GM18499 (cell line): Measurements from ENCODE around the gene MND1.
"Not testable (repeated sequence)": the region's sequence is repeated elsewhere in the genome, so short reads cannot be mapped to it uniquely, and the experiment has no call there.

ENCODE experiments used
- ATAC-seq: cut with Tn5 transposase; IDR thresholded peaks from one replicate; pipeline ENCODE4 v1.9.1; 2021; ENCODE audit warnings: moderate number of reproducible peaks; ENCODE audit not compliant: insufficient read depth, unreplicated experiment

Gene MND1

DNA sequence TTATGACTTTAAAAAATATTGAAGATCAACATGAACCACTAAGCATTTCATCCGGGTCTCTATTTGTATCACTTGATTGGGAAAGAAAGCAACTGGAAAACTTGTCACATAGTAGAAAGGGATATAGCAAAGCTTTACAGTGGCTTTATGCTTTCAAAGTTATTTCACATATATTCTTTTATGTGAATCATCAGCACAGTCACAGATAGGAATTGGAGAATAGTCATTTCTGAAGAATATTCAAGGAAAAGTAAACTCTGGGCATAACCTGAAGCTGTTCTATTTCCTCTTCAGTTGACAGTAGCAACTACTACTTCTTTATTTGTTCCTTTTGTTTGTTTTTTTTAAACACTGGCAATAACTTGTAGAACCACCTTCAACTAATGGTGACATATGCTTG lies 50.5 kb downstream of the MND1 start:
- ATAC-seq = no peak

DNA sequence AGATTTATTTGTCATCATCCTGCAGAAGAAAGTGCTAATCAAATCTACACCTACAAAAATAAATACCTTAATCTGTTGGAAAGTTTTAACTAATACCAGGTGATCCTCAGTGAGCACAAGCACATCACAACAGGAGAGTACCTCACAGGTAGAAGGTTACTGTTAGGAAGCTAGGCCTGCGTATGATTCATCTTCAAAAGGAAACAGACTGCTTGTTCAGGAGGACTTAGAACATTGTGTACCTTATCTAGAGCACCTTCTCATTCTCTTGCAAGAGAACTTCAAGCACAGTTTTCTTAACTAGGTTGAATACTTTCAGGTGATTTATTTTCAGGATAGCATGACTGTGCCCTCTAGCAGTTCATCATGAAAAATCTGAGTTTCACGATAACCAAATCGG lies 54.2 kb downstream of the MND1 start:
- ATAC-seq = no peak

DNA sequence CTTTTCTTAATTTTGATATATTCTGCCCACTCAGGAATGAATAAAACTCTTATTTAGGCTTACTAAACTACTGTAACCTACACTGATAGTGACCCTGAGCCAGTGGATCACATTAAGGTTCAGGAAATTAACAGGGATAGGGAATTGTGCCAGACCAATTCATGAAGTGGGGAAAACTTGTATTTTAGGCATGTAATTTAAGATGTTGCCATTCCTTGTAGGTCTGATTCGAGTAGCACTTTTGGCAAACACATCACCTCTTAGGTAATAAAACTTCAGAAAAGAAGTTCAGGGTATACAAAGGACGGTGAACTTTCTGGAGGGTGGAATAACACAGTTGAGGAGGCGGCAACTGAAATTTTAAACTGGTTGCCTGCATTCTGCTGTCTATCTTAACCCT lies 54.9 kb downstream of the MND1 start:
- ATAC-seq = no peak

DNA sequence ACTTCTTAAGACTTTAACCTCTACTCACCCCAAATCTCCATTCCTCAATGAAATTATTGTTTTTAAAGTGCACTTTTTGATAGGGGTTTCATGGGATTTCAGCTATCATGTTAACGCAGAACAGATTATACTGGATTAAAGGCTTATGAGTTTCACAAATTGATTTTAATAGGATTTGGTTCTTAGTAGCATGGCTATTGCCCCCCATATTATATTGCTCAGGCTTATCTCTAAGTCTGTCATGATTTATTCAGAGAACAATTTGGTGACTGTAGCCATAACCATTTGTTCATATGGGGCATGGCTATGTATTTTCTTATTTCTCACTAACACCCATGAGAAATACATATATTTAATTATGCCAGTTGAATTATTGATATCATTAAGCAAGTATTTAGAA lies 57.0 kb downstream of the MND1 start:
- no peak for ATAC-seq

DNA sequence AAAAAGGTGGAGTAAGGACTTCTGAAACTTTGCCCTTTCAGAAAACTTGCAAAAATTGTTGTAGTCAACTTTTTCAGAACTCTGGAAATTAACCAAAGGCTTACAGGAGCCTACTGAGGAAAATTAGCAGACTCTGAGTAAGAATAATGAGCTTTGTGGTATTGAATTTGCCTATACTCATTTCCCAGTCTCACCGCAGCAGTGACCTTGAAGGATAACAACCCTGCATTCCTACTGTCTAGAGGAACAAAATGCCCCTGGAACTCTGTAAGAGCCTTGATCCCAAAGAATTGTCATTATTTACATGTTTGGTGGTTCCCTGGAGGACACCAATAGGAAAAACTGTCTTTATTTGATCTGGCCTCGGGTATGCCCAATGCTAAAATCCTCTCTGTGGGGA lies 57.9 kb downstream of the MND1 start:
- ATAC-seq = no peak

DNA sequence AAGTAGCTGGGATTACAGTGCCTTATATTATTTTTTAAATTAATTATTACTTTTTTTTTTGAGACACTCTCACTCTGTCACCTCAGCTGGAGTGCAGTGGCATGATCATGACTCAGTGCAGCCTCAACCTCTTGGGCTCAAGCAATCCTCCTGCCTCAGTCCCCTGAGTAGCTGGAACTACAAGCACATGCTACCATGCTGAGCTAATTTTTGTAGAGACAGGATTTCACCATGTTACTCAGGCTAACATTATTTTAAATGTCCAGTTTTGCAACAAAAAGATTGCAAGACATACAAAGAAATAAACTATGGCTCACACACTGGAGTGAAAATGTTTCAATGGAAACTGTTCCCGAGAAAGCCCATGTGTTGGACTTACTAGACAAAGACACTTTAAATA lies 59.2 kb downstream of the MND1 start:
- no peak for ATAC-seq

- ATAC-seq = no peak
Observed at GRCh38 chr4:153407906-153408305, 63.4 kb downstream of the MND1 start.

DNA sequence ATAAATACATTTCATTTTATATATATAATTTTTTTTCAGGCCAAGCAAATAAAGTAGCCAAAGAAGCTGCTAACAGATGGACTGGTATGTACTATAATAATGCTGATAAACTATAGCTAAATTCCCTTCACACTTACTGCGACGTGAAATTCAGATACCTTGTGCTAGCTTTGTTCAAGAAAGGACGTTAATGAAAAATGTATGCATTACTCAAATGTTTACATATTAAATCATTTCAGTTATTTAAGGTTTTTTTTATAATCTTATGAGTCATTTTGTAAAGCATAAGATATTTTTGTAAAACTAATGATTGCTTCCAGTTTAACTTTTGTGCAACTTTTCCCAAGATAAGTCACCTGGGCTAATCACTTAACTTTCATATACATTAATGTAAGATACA lies 64.4 kb downstream of the MND1 start:
- ATAC-seq = no peak

GRCh38 chr4:153409412-153409811 lies 64.9 kb downstream of the MND1 start:
- ATAC-seq = no peak

GRCh38 chr4:153409924-153410501 lies 65.5 kb downstream of the MND1 start:
- no peak for ATAC-seq

- ATAC-seq = no peak
Observed at GRCh38 chr4:153413842-153414241, 69.4 kb downstream of the MND1 start.

GRCh38 chr4:153416456-153416855 lies 72.0 kb downstream of the MND1 start:
- not testable (repeated sequence) for ATAC-seq

- ATAC-seq = no peak
Observed at GRCh38 chr4:153418121-153418520, 73.6 kb downstream of the MND1 start.

GRCh38 chr4:153418558-153418957 lies 74.1 kb downstream of the MND1 start:
- no peak for ATAC-seq

DNA sequence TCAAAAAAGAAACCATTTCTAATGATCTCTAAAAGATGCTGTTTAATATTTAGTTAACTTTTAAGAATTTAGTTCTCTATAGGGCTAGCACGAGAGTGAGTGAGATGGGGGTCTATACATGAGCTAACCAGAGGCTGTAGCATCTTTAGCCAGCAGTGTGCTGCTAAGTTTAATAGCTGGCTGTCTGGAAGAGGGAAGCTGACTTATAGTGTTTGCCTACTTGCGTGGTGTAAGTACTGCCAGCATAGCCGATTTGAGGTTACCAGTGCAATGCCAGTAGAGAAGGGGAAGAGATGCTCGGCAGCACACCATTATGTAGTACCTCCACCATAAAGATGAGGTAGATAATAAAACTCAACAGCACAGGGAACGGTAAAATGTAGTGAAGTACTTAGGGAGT lies 74.5 kb downstream of the MND1 start:
- ATAC-seq = no peak

DNA sequence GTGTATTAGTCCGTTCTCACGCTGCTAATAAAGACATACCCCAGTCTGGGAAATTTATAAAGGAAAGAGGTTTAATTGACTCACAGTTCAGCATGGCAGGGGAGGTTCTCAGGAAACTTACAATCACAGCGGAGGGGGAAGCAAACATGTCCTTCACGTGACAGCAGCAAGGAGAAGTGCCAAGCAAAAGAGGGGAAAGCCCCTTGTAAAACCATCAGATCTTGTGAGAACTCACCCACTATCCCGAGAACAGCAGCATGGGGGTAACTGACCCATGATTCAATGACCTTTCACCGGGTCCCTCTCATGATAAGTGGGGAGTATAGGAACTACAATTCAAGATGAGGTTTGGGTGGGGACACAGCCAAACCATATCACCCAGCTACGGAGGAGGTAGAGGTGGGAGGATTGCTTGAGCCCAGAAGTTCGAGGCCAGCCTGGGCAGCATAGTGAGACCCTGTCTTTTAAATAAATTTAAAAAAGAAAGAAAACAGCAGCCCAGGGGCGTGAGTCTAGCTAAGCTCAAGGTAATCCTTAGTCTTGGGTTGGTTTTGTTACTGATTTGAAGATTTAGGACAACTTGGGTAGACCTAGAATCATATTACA lies 75.3 kb downstream of the MND1 start:
- ATAC-seq = no peak

GRCh38 chr4:153420361-153420760 lies 75.9 kb downstream of the MND1 start:
- ATAC-seq = no peak

DNA sequence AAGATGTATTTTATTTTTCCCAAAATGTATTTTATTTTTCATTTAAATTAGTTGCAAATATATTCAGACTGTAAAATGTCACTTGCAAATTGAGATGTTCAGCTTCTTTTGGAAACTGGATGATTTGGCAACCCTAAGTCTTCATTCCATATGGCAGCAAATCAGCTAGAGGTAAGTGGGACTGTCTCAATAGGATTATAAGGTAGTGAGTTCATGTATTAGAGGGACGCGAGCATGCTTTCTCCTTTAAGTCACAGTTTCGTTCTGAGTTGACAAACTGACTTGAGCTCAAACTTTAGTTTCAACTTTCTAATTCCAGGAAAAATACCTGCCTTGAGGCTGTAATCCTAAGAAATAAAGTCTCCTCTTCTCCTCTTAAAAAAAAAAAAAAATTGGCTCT lies 77.5 kb downstream of the MND1 start:
- ATAC-seq = peak; percentile 69

DNA sequence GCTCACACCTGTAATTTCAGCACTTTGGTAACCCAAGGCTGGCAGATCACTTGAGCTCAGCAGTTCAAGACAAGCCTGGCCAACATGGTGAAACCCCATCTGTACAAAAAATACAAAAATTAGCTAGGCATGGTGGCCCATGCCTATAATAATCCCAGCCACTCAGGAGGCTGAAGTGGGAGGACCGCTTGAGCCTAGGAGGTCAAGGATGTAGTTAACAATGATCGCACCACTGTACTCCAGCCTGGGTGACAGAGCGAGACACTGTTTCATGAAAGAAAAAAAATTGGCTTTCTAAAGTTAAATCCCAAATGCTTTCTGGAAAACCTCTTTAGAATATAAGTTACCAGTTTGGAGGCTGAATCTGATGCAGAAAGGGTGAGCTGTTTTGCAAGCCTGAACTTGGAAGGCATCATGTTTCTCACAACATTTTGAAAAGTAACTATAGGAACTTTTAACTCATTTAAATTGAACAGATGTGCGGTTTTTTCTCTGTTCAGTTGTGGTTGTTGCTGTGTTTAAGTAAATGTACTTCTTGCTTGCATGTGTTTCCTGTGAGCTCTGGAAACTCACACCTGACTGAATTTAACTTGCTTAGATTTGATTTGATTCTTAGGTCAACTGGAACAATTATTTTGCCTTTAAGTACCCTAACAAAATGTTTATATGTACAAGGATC lies 81.9 kb downstream of the MND1 start:
- no peak for ATAC-seq

- ATAC-seq = no peak
Observed at GRCh38 chr4:153427363-153428071, 83.0 kb downstream of the MND1 start.

DNA sequence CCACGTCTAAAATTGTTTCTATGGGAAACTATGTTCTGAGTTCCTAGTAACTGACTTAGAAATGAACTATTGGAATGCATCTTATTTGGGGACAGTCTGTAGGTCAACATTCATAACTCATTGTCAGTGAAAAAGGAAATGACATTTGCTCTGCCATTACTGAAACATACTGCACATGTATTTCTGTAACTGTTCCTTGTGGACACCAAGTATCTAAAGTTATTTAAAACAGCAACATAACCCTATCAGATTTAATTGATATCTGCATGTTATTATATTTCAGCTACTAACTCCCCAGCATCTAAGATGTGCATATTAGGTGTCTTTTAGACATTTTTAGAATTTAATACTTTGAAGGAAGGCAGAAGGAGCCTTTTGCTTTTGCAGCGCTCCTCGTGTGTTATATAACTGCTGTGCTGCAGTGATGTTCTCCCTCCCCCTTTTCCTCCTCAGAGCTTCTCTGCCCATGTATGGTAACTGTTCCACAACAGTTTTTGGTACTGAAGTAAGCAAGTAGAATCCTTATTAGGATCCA lies 84.5 kb downstream of the MND1 start:
- ATAC-seq = no peak
